Measurements from ENCODE around the gene SHC3. TPM values are rescaled to one million over a fixed set of nuclear protein-coding genes. Genes with fewer than 3 reads are reported as not detected.
A peak's percentile ranks its signal among the peaks of the same experiment; 100 is the strongest.

The SHC3 gene
- total and polyA plus RNA-seq, 2 of the 4 experiments (the other 2 are of a cell fraction) = 4.5 to 13.3 TPM

DNA sequence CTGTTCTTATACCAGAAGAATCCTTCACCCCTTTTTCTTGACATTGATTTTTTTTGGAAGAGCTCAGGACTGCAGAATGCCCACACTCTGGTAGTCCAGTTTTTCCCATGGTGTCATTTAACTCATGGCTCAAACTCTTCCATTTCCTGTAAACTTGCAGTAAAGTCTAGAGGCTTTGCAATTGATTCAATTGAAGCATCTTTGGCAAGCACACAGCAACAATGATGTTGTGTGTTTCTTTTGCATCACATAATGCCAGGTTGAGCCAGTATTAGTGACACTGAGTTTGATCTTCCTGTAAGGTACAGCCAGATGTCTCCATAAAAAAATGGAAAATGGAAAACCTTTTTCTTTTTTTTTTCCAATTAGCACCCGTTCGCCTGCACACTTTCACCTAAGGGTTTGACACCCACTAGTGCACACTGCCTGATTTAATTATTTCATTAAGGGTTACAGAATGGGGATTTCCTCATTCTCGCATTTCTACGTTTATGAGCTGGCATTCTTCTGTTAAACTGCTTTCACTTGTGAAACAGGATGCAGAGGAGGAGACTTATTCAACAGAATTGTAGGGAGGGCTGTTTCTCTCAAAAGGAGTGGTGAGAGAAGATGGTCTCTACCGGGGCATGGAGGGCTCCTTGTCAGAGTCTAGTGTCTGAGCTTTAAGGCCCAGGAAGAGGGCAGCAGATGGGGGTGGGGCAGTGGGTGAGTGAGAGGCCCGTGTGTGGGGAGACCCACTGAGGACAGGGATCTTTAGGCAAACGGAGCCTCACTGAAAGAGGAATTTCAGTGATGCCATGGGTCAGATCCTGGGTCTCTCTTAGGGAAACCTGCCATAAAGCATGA, 189.6 kb downstream of the SHC3 start:
- H3K27ac ChIP-seq (ENCODE audit: insufficient read depth, low read length) = peak overlapping the region; percentile 84
- H3K4ac ChIP-seq (ENCODE audit: low read depth, low read length) = peak overlapping the region; percentile 55; the same call in 1 of the 2 replicates
- intact Hi-C loops (cut with micrococcal nuclease) = no loop called here
- H3K9ac ChIP-seq (ENCODE audit: low read depth, low read length) = peak overlapping the region; percentile 53
- no peak overlapping the region for H3K56ac ChIP-seq (ENCODE audit: extremely low read depth, insufficient read depth, low read length)
- peak overlapping the region; percentile 81 for H2AK9ac ChIP-seq (replicated peaks; ENCODE audit: low read depth, low read length, poor library complexity)
- peak overlapping the region; percentile 37 for H3K4me2 ChIP-seq (ENCODE audit: low read depth, low read length)
- no peaks in the 10 kb centered on the region for H3K9me3 ChIP-seq (ENCODE audit: control insufficient read depth, insufficient read depth, low read length)
- H3K79me1 ChIP-seq (ENCODE audit: low read depth in 1 of 2, low read length in 2 of 2) = peaks cover 7 to 18% of the 10 kb centered on the region in 2 experiments; a peak in 3 of 4 replicates
- DNase-seq = peak; percentile 69
- no peaks in the 10 kb centered on the region; the same call in 1 of the 2 replicates for H3K27me3 ChIP-seq (ENCODE audit: control insufficient read depth, insufficient read depth, low read length)
- peak overlapping the region; percentile 28 for H4K5ac ChIP-seq (ENCODE audit: low read depth, low read length)
- no peak overlapping the region for H2BK5ac ChIP-seq (ENCODE audit: low read depth, low read length, poor library complexity, severe bottlenecking)
- WGBS, 2 experiments (ENCODE audit: extremely low coverage in 2 of 2, insufficient read length in 1 of 2) = 58% methylated on average over 2 of the region's 7 CpGs; no CpG with 5 or more reads in 1 of the 2 experiments
- CTCF ChIA-PET = interaction anchor here (0.6 to 1.1 kb wide), 2 partner anchors 166 to 243 kb away, joined by 3 read pairs; no protein-coding TSS in a partner anchor
- peak overlapping the region; percentile 53 for H2BK20ac ChIP-seq (ENCODE audit: low read depth, low read length)
- H4K8ac ChIP-seq (ENCODE audit: low read depth in 2 of 2, low read length in 2 of 2) = peak overlapping the region; percentile 53 to 58; a peak in 3 of 4 replicates
- POLR2A ChIA-PET (ENCODE audit: unreplicated experiment) = no interaction called here
- peaks cover 4% of the 10 kb centered on the region; the same call in 1 of the 2 replicates for H4K20me1 ChIP-seq (ENCODE audit: insufficient read depth, low read length)
- peak overlapping the region; percentile 29 for H2AFZ ChIP-seq (replicated peaks; ENCODE audit: low read length, poor library complexity)
- peak overlapping the region; percentile 63; the same call in 2 of the 3 replicates for H2BK15ac ChIP-seq (ENCODE audit: low read depth, low read length)
- peak overlapping the region; percentile 40; the same call in 1 of the 2 replicates for H4K91ac ChIP-seq (ENCODE audit: insufficient read depth, low read depth, low read length)
- peak overlapping the region; percentile 73 for H2AK5ac ChIP-seq (ENCODE audit: low read depth, low read length)
- H3K4me3 ChIP-seq (ENCODE audit: insufficient read depth, low read depth, low read length) = no peak overlapping the region
- H3K9me1 ChIP-seq (ENCODE audit: insufficient read depth, low read length) = peaks cover 4% of the 10 kb centered on the region
- peak; percentile 21 for ATAC-seq (ENCODE audit: low read depth)
- dilution Hi-C loops (cut with HindIII; ENCODE audit: low sequenced_read_pairs, unreplicated experiment) = loop anchor here (25.0 kb wide), 1 partner anchor 352 kb away; no protein-coding TSS in a partner anchor
- H3K36me3 ChIP-seq (ENCODE audit: control insufficient read depth, insufficient read depth, low read length) = peaks cover 2% of the 10 kb centered on the region; the same call in 1 of the 2 replicates
- H2BK120ac ChIP-seq (ENCODE audit: low read depth, low read length) = peak overlapping the region; percentile 48
- in situ Hi-C loops (cut with MboI; ENCODE audit: low sequenced_read_pairs) = no loop called here
- peaks cover 9% of the 10 kb centered on the region for H3K4me1 ChIP-seq (ENCODE audit: control insufficient read depth, insufficient read depth, low read length)
- no peak for TF ChIP-seq MXI1 (IDR thresholded peaks at IDR 0.05; ENCODE audit: borderline replicate concordance, low read depth, low read length)
- TF ChIP-seq CEBPB (IDR thresholded peaks at IDR 0.05; ENCODE audit: low read depth, low read length) = peak; percentile 70
- H3K14ac ChIP-seq (replicated peaks; ENCODE audit: low read depth, low read length) = 0 out of 2 replicates have a peak overlapping the region, but pooled peaks have one; percentile 48
- peak overlapping the region; percentile 55 for H3K18ac ChIP-seq (ENCODE audit: low read depth, low read length)
- 0 out of 2 replicates have a peak overlapping the region, but pooled peaks have one; percentile 26 for H3K23ac ChIP-seq (ENCODE audit: low read depth, low read length)
- no TSS peak for BruUV-seq (replicated peaks)
